GM12878 (cell line): Measurements from ENCODE around the gene MMRN2.

Experiments
- ATF7 ChIP-seq: fragments of 450-650 bp; IDR thresholded peaks from 2 replicates; pipeline ENCODE4 v1.6.1; 2016; ENCODE audit warnings: low read depth, mild to moderate bottlenecking
- CBX3 ChIP-seq: fragments of 200-600 bp; sonication (generic); IDR thresholded peaks from 2 replicates; pipeline ENCODE4 v1.6.1; 2016; ENCODE audit warnings: low read depth, borderline replicate concordance
- FOXM1 ChIP-seq: IDR thresholded peaks from 2 replicates; pipeline ENCODE4 v1.6.1; 2012; ENCODE audit warnings: low read depth, mild to moderate bottlenecking, inconsistent platforms, low read length, moderate library complexity
- POLR2AphosphoS5 ChIP-seq: IDR thresholded peaks from 2 replicates; pipeline ENCODE4 v1.6.1; 2011; ENCODE audit warnings: mild to moderate bottlenecking, low read length, inconsistent platforms
- RAD21 ChIP-seq: IDR thresholded peaks from 2 replicates; pipeline ENCODE4 v1.6.1; 2011; ENCODE audit warnings: mild to moderate bottlenecking, low read depth, low read length, moderate library complexity; ENCODE audit not compliant: insufficient read depth
- SIX5 ChIP-seq: IDR thresholded peaks from 2 replicates; pipeline ENCODE4 v1.6.1; 2011; ENCODE audit warnings: mild to moderate bottlenecking, low read depth, low read length, moderate library complexity; ENCODE audit not compliant: severe bottlenecking
- SUZ12 ChIP-seq: fragments of 200-600 bp; sonication (generic); IDR thresholded peaks from one replicate; pipeline ENCODE4 v1.6.1; 2018; ENCODE audit warnings: antibody characterized with exemption, mild to moderate bottlenecking; ENCODE audit not compliant: unreplicated experiment
- YY1 ChIP-seq: IDR thresholded peaks from 2 replicates; pipeline ENCODE4 v1.6.1; 2011; ENCODE audit warnings: low read depth, mild to moderate bottlenecking, low read length
- TF ChIP-seq, protein P1 (sequence below), 3 experiments: IDR thresholded peaks in 2 of 3; conservative IDR thresholded peaks in 1 of 3; 2 replicates each; pipeline ENCODE4 v1.5.1; 2011; ENCODE audit warnings: low read depth in 3 of 3, low read length in 3 of 3, mild to moderate bottlenecking in 3 of 3, control low read depth in 2 of 3, moderate library complexity in 2 of 3, inconsistent platforms in 1 of 3, mixed read lengths in 1 of 3; ENCODE audit not compliant: control insufficient read depth in 2 of 3, insufficient read depth in 1 of 3; ENCODE audit errors: extremely low read depth in 1 of 3

GRCh38 chr10:86918022-86918471 is 39.4 kb downstream of the MMRN2 start:
- TF ChIP-seq ATF7 (no peak), CBX3 (no peak), SUZ12 (no peak), POLR2AphosphoS5 (no peak), RAD21 (no peak), FOXM1 (no peak), SIX5 (no peak), YY1 (no peak)
- TF ChIP-seq, protein P1, sequence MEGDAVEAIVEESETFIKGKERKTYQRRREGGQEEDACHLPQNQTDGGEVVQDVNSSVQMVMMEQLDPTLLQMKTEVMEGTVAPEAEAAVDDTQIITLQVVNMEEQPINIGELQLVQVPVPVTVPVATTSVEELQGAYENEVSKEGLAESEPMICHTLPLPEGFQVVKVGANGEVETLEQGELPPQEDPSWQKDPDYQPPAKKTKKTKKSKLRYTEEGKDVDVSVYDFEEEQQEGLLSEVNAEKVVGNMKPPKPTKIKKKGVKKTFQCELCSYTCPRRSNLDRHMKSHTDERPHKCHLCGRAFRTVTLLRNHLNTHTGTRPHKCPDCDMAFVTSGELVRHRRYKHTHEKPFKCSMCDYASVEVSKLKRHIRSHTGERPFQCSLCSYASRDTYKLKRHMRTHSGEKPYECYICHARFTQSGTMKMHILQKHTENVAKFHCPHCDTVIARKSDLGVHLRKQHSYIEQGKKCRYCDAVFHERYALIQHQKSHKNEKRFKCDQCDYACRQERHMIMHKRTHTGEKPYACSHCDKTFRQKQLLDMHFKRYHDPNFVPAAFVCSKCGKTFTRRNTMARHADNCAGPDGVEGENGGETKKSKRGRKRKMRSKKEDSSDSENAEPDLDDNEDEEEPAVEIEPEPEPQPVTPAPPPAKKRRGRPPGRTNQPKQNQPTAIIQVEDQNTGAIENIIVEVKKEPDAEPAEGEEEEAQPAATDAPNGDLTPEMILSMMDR (IDR thresholded peaks at IDR 0.05 in 2 of 3, conservative IDR thresholded peaks at IDR 0.05 in 1 of 3; ENCODE audit: control insufficient read depth in 2 of 3, extremely low read depth in 1 of 3, insufficient read depth in 1 of 3, low read depth in 3 of 3, low read length in 3 of 3): no peak
